Measurements from ENCODE around the gene FSTL1.

FSTL1 gene

DNA sequence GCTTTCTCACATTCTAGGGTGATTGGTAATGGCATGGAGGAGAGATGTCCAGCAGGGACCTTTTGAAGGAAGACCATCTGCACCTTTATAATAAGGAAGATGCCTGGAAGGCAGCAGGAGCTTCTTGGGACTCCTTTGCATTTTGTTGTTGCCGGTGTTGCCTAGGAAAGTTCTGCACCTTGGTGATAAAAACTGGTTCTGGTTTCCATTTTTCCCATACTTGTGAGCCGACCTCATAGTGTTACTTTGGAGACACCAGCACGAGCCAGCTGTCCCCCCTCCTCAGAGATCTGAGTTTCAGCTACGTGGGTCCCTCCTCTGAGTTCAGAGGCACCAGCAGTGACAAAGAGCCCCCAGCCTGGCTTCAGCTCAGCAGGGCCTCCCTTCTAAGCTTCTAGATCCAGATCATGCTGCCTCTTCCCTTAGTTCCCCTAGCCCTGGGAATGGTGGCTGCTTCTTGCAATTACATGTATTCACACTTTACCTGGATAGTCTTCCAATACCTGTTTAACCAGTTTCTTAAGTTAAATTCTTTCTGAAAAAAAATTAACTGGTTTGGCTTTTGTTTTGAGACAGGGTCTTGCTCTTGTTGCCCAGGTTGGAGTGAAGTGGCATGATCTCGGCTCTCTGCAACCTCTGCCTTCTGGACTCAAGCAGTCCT lies 18.0 kb upstream of the FSTL1 start:
- peak; percentile 20 for DNase-seq (ENCODE audit: low spot score)

DNA sequence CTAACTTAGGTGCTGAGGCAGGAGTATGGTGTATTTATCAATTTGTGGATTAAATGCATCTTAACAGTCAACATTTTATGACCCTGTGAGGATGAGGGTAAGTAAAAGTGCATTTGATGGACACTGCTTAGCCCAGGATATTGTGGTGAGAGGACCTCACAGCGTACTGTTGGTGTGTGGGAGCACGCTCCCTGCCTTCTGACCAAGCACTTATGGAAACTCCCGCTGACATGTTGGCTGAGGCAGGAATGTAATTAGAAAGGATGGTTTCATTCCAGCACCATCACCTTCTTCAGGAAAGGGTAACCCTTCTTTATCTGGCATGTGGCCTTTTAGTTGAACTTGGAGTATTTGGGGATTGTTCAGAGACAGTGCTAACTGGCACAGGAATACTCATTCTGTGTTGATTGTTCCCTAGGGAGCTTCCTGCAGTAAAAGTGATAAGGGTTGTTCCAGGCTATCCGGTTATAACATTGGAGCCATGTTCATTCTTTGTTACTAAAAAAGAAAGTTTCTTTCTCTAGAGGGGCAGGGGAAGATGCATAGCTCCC lies 11.7 kb upstream of the FSTL1 start:
- DNase-seq (ENCODE audit: low spot score), result no peak

DNA sequence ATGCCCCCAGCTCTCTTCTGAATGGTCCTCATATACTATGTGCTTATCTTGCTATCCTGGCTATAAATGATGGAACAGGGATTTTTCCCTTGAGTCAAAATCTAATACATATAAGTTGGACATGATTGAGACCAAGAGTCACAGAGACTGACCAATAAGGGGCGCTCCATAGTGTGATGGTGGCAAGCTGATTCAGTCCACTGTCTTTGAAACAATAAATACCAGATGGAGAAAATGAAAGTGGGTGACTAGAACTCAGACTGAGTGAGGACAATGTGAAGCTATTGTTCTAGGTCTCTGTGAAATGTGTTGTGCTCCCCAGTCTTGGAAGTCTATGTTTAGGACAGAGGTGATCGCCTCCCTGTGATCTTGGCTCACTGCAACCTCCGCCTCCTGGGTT lies 10.6 kb upstream of the FSTL1 start:
- no peak for DNase-seq (ENCODE audit: low spot score)

DNA sequence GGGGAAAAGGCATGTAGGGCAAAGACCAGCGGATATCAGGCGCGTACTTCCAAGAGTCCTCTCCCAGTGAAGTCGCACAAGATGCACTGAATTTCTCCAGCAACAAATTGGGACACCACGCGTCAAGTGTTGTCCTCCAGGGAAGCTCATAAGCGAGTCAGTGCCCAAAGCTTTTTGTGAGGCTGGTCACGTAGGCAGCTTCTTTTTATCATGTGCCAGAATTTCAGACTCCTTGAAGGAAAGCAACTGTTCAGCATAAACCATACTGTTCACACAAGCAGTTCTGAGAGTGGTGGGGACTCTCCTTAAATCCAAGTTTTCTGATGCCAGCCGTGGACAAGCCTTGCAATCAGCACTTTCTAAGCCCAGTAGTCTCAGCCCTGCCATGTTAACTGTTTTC lies 10.1 kb upstream of the FSTL1 start:
- DNase-seq (ENCODE audit: low spot score), result no peak

DNA sequence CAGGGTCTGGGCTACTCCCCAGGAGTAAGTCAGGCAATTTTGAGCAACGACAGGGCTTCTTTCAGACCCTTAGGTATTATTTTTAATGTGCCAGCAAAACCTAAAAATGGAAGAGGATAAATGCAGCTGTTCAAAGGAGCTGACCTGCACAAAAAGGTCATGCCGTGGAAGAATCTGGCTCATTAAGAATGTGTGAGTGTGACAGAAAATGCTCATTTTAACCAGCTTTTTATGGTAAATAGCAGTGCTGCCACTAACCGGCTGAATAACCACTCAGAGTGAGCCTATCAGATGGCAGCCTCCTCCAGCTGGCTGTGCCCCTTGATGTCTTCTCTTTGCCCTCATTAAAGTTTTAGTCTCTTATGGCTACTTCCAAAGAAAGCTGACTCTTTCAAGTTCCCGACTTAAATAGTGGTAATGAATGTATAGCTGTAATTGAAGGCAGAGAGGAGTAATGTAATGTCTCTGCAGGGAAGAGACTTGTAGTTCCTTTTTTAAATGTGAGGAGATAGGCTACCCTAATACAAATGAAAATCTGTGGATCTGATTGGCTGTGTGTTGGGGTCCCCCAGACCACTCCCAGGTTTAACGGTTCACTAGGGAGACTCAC lies 9.5 kb upstream of the FSTL1 start:
- no peak for DNase-seq (ENCODE audit: low spot score)

DNA sequence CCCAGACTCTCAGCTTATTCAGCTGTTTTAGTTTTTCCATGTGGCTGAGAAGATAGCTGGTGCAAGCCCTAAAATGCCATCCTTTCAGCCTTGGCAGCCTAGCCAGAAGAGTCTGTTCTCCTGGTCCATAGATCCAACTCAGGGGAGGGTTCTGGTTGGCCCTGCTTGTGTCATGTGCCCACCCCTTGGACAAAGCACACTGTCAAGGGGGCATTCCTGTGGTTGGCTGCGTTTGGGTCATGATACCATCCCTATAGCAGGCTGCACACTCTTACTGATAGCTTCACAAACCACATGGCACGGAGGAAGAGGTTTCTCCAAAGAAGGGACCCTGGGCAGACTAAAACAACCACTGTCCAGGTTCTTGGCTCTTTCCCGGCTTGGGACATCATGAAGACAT lies 8.4 kb upstream of the FSTL1 start:
- DNase-seq (ENCODE audit: low spot score), result no peak

DNA sequence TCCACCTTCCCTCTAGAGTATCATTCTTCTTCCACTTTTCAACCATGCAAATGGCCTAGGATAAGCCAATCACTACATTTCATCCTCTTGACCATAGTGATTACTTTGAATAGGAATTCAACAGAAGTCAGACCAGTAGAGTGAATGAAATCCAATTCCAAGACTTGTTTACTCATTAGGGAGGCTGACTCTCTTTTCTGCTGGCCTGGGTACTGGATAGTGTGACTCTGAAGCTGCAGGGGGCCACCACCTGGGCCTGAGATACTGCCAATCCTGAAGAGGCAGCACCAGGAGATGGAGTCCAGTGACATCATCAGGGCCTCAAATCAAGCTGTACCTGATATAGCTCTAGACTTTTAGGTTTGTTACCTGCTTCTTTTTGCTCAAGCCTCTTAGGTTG lies 7.0 kb upstream of the FSTL1 start:
- no peak for DNase-seq (ENCODE audit: low spot score)

DNA sequence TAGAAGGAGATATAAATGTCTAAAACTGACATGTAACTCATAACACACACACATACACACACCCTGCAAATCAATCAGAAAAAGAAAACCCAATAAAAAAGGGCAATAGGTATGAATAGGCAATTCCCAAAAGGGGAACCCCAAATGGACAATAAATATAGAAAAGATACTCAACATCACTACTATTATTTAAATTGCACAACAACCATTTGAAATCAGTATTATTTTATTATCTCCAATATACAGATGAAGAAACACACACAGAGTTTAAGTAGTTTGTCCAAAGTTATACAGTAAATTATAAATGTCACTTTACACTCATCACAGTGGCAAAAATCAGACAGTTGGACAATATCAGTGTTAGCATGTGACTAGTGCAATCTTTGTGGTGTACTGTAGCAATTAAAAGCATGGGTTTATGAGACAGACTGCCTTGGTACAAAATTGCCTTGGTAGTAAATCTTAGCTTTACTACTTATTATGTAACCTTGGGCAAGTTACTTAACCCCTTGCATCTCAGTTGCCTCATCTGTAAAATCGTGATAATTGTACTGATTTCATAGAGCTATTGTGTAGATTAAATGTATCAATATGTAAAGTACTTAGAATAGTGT lies 3.4 kb upstream of the FSTL1 start:
- no peak for DNase-seq (ENCODE audit: low spot score)

DNA sequence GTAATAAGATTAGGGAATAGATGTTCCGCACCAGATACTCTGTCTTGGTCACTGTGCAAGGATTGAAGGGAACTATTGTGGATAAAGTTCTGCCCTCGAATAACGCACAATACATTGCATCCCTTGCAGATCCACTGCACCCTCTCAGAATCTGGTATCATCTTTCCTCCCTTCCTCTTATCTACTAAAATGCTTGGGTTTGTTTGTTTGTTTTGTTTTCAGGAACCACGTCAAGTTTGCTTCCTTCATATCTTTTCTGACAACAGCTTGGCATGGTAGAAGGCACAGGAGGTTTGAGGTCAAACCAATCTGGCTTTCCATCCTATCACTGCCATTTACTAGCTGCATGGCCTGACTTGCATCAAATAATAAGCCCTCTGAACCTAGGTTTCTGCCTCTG lies 2.0 kb upstream of the FSTL1 start:
- no peak for DNase-seq (ENCODE audit: low spot score)

DNA sequence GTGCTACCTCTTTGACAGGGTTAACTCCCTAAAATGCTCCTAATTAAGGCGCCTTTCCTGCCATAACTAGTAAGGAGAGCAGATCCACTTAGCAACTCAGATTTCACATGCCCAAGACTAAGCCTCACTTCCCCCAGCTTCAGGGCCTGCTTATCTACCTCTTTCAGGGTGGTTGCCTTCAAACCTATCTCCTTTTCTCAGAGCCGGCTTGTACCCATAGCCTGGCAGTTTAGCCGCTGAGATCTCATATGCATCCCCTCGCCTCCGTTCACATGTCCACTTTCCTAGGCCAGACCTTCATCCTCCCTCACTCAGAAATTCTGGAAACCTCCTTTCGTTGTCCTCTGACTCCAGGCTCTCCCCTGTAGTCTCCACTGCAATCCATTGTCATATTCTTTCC lies 1.0 kb upstream of the FSTL1 start:
- DNase-seq (ENCODE audit: low spot score), result no peak

DNA sequence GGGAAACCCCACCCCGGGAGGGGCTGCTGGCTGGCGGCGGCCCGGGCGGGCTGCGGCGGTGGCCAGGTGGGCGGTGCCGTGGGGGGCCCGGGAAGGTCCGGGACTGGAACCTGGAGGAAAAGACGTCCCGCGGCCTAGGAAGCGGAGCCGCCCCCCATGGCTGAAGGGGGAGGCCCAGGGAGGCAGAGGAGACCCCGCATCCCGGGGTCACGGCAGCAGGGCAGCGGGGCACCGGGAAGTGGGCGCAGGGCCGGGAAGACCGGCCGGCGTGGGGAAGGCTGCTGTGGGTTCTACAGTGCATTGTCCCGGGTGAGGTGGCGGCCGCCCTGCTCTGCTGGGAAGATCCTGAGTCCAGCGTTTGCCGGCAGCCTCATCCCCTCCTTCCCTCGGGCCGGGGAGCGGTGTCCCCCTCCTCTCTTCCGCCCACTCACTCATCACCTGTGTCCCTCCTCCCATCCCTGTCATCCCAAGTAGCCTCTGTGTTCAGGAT lies 525 bp upstream of the FSTL1 start:
- no peak for DNase-seq (ENCODE audit: low spot score)

DNA sequence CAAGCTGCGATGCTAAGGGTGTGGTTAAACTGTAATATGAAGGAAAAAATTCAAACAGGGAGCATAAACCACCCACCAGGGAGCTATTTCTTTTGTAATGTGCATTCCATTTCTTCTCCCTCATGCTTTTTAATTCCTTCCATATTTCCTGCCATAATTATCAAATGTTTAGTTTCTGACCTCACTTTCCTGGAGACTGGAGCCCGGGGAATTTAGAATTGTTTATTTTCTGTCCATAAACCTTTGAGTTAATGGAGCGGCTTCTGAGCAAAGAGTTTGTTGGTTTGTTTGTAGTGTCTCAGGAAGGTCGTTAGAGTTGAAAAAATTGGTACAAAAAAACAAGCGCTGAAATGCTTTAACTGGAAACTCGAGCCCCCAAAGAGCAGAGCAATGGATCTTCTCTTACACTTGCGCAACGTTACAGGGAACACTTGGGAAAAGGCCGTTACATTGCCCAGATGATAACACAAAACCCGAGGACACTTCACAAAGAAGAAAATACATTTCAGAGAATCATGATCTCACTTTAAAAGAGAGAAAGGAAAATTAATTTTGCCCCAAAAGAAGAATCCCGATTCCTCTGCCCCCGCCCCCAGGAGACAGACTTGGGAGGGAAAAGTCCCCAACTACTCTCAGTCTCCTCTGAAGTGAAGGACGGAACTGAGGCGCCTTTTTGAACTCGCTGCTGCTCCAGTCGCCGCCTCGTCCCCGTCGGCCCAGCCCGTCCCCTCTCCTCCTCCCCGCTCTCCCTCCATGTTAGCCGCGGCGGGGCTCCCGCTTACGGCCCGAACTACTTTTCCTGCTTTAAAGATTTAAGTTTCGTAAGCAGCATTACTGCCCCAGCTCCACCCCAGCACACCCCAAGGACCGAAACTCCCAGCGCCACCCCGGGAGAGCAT lies 842 bp downstream of the FSTL1 start:
- DNase-seq (ENCODE audit: low spot score), result peak; percentile 46

DNA sequence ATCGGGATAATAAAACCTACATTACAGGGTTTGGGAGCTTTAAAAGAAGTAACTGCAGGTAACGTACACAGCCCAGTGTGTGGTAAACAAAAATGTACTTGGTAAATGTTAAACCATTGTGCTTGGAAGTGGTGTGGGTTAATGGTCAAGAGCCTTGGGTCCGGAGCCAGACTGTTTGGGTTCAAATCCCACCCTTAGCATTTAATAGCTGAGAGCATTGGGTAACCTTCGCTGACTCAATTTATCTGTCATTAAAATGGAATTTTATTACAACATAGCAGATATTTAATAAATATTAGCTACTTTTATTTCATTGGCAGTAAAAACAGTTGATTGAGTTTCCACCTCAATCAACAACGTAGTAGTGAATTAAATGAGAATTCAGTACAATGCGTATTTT lies 1.5 kb downstream of the FSTL1 start:
- DNase-seq (ENCODE audit: low spot score), result peak; percentile 37

DNA sequence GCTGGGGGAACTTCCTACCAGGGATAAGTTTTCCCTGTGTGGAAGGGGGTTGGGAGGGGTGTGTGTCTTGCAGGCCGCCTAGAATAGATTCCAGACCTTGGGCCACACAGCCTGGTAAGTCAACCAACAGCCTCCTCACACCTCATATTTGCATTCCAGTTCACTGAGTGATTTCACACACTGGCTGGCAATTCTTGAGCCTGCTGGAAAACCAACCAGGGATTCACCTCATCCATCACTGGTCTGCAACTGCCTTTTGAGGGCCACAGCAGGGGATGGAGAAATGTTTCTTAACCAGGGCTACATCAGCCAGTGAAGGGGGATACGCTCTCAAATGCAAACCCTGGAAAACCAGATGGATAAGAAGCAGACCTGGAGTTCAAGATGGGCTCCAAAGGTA lies 2.0 kb downstream of the FSTL1 start:
- peak; percentile 92 for DNase-seq (ENCODE audit: low spot score)

DNA sequence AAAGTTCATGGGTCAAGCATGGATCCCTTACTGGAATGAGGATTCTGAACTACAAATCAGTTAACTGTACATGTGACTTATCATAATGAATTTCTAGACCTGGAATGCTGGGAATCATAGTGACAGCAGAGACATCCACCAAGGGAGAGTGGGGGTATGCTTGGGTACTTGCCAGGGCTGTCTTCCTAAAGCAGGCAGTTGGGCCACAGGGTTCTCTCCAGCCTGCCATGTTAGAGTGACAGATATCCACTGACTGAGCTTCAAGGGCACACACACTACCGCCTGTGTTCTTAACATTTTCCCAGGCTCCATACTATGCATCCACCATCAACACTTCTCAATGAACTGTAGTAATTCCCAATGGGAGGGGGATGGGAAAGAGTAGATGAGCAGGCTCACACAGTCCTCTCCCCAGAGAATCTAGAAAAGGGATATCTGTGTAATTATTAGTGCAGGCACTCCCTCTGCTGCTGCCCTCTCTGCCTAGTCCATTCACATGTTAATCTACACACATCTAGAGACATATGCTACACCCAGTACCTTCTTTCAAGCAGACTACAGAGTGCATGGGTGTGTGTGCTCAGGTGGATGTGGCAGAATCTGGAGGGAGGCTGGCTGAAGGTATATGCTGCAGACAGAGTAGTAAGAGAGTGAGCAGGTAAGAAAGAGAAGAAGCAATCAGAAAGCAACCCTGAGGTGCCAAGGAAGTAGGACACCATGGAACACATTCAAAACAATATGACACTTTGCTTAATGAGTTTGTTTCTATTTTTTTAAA lies 3.7 kb downstream of the FSTL1 start:
- DNase-seq (ENCODE audit: low spot score), result no peak

DNA sequence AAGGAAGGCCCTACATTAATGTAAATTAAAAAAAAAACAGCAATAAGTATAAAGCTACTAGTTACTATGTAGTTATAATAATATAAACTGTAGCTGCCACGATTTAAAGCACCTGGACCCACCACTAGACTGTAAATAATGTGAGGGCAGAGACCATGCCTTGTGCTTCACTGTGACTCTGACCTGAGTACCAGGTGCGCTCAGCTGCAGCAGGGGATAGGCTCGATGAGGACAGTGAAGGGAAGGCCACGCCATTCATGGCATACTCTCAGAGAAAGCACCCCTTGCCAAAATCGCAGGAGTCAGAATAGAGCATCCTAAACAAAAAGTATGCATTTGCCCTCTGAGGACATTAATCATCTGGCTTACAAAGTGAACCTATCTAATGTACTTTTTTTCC lies 5.1 kb downstream of the FSTL1 start:
- DNase-seq (ENCODE audit: low spot score), result no peak

DNA sequence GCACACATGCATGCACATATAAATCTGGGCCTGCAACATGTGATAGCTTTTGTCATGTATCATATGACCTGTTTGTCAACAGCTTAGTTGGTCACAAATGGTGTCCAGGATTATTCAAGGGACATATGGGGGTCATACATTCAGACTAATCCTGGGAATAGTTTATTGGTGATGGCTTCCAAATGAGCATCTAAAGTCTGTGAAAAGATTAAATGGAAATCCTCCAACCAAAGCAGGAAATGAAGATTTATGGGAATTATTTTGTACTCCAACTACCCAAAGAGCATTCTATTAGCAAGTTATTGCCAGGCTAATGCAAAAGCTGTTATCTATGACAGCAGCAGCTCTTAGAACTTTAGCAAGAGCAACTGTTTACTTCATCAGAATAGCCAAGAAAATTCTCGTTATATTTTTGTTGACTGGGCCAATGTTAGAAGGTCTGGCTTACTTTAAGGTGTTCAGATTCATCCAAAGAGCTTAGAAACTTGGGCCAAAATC lies 7.1 kb downstream of the FSTL1 start:
- DNase-seq (ENCODE audit: low spot score), result no peak

DNA sequence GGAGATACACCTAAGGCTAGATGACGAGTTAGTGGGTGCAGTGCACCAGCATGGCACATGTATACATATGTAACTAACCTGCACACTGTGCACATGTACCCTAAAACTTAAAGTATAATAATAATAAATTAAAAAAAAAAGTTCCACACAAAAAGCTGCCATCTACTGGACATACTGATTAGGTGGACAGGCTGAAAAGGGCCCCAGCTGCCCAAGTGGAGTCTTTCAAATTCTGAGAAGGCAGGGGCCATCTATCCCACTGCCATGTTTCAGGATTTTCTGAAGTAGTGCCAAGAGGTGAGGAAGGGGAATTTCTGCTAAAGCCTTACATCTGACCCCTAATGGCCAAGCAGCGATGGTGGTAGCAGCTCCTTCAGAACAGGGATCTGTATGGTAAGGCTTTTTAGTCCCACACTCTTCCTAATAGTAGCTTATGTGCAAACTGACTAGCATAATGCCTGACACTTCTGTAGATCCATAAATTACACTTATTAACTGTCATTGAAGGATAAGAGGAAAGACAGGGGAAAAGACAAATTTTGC lies 7.7 kb downstream of the FSTL1 start:
- no peak for DNase-seq (ENCODE audit: low spot score)

DNA sequence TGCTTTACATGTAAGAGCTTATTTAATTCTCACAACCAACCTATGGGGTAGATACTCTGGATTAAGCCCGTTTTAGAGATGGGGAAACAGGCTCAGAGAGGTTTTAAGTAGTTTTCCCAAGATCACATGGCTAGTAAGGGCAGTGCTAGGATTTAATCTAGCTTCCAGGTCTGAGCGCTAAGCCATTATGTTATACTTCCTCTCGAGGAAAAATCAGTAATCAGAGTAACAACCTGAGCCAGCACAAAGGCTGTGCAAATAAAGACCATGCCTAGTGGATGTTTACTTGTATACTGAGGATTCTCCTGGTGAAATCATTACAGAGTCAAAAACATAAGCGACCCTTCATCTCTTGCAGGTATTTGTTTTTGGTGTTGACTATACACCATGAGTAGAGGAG lies 9.0 kb downstream of the FSTL1 start:
- no peak for DNase-seq (ENCODE audit: low spot score)

DNA sequence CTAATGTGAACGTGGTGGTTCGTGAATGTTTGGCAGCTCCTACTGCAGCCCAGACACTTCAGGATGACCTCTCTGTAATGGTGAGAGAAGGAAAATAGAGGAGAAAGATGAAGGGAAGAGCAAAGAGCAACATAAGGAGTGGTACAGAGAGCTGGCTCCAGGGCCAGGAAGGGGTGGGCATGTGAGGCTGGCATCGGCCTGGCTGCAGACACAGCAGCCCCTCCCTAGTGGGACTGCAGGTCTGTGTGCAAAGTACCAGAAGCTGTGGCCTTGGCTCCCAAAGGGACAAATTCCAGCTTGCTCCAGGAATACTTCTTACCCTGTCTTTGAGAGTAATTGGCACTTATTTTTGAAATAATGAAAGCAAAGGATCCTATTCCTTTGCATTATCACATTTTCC lies 10.0 kb downstream of the FSTL1 start:
- DNase-seq (ENCODE audit: low spot score), result no peak
